WTC11 (cell line): ENCODE measurements around the gene ANGPTL5. TPM values are rescaled to one million over a fixed set of nuclear protein-coding genes. Genes with fewer than 3 reads are reported as not detected.

ENCODE experiments used
- ATAC-seq: fragments of 200-7000 bp; cut with Tn5 transposase; 2 replicates; pipeline ENCODE4 v1.10.0; 2021; ENCODE audit warnings: mild to moderate bottlenecking, moderate library complexity
- CTCF ChIA-PET: fragments of 300-600 bp; sonication (Branson Sonifier 250); formaldehyde crosslinking; loops from one replicate; lab custom pipeline; 2021; ENCODE audit warnings: antibody characterized with exemption; lab: Charles Lee
- POLR2A ChIA-PET: fragments of 350-600 bp; sonication (Branson Sonifier 250); formaldehyde crosslinking; loops from one replicate; lab custom pipeline; 2021; ENCODE audit warnings: antibody characterized with exemption; lab: Charles Lee
- DNase-seq: peaks from one replicate; pipeline ENCODE4 v3.0.0; 2021; ENCODE audit warnings: low spot score
- H3K27ac Mint-ChIP-seq: 2 replicates; pipeline ENCODE4 v1.8.0; 2021; ENCODE audit warnings: mixed read lengths
- H3K27me3 Mint-ChIP-seq: 2 replicates; pipeline ENCODE4 v1.8.0; 2021; ENCODE audit warnings: low read depth, mild to moderate bottlenecking, moderate library complexity, mixed read lengths
- H3K36me3 Mint-ChIP-seq: 2 replicates; pipeline ENCODE4 v1.8.0; 2021; ENCODE audit warnings: mixed read lengths
- H3K4me1 Mint-ChIP-seq: 2 replicates; pipeline ENCODE4 v1.8.0; 2022; ENCODE audit warnings: mixed read lengths
- H3K4me3 Mint-ChIP-seq: 2 replicates; pipeline ENCODE4 v1.8.0; 2021; ENCODE audit warnings: mild to moderate bottlenecking, moderate library complexity, mixed read lengths
- H3K9me3 Mint-ChIP-seq: 2 replicates; pipeline ENCODE4 v1.8.0; 2021; ENCODE audit warnings: mixed read lengths
- ATF1 ChIP-seq: sonication (generic); formaldehyde crosslinking; IDR thresholded peaks from 2 replicates; pipeline ENCODE4 v1.8.1; 2023; ENCODE audit warnings: mild to moderate bottlenecking, moderate library complexity, missing genetic modification reagents
- CREM ChIP-seq: sonication (generic); formaldehyde crosslinking; IDR thresholded peaks from 2 replicates; pipeline ENCODE4 v1.8.1; 2022; ENCODE audit warnings: mild to moderate bottlenecking, missing genetic modification reagents, moderate library complexity
- ERG ChIP-seq: fragments of 250-450 bp; sonication (Bioruptor Pico); IDR thresholded peaks from 2 replicates; pipeline ENCODE4 v1.8.0; 2021; ENCODE audit warnings: mild to moderate bottlenecking
- GABPB1 ChIP-seq: sonication (generic); formaldehyde crosslinking; IDR thresholded peaks from 2 replicates; pipeline ENCODE4 v1.8.1; 2023; ENCODE audit warnings: mild to moderate bottlenecking, missing genetic modification reagents
- MYBL2 ChIP-seq: sonication (generic); formaldehyde crosslinking; IDR thresholded peaks from 2 replicates; pipeline ENCODE4 v1.8.1; 2023; ENCODE audit warnings: mild to moderate bottlenecking, moderate library complexity, missing genetic modification reagents
- NFATC4 ChIP-seq: fragments of 250-450 bp; sonication (Bioruptor Pico); IDR thresholded peaks from 2 replicates; pipeline ENCODE4 v1.9.0; 2021; ENCODE audit warnings: mild to moderate bottlenecking
- NR2C2 ChIP-seq: sonication (generic); formaldehyde crosslinking; IDR thresholded peaks from 2 replicates; pipeline ENCODE4 v1.8.0; 2022; ENCODE audit warnings: mild to moderate bottlenecking, missing genetic modification reagents
- RELA ChIP-seq: sonication (generic); formaldehyde crosslinking; IDR thresholded peaks from 2 replicates; pipeline ENCODE4 v1.8.1; 2022; ENCODE audit warnings: missing genetic modification reagents, mild to moderate bottlenecking, borderline replicate concordance
- SMAD3 ChIP-seq: sonication (generic); formaldehyde crosslinking; IDR thresholded peaks from 2 replicates; pipeline ENCODE4 v1.8.0; 2022; ENCODE audit warnings: missing genetic modification reagents, mild to moderate bottlenecking, borderline replicate concordance
- SP1 ChIP-seq: sonication (generic); formaldehyde crosslinking; conservative IDR thresholded peaks from 2 replicates; pipeline ENCODE4 v1.8.1; 2022; ENCODE audit warnings: missing genetic modification reagents
- TCF7 ChIP-seq: sonication (generic); formaldehyde crosslinking; IDR thresholded peaks from 2 replicates; pipeline ENCODE4 v1.8.0; 2022; ENCODE audit warnings: mild to moderate bottlenecking, low read depth, missing genetic modification reagents, moderate library complexity
- ZBTB43 ChIP-seq: sonication (generic); formaldehyde crosslinking; IDR thresholded peaks from 2 replicates; pipeline ENCODE4 v1.8.1; 2023; ENCODE audit warnings: mild to moderate bottlenecking, missing genetic modification reagents
- ZMAT4 ChIP-seq: fragments of 250-450 bp; sonication (Bioruptor Pico); IDR thresholded peaks from 2 replicates; pipeline ENCODE4 v1.9.0; 2021; ENCODE audit warnings: mild to moderate bottlenecking
- ZNF138 ChIP-seq: sonication (generic); formaldehyde crosslinking; conservative IDR thresholded peaks from 2 replicates; pipeline ENCODE4 v1.8.1; 2022; ENCODE audit warnings: mild to moderate bottlenecking, moderate library complexity, missing genetic modification reagents
- ZNF263 ChIP-seq: sonication (generic); formaldehyde crosslinking; IDR thresholded peaks from 2 replicates; pipeline ENCODE4 v1.8.1; 2022; ENCODE audit warnings: low read depth, mild to moderate bottlenecking, moderate library complexity, missing genetic modification reagents
- total RNA-seq: library from RNA; stranded (reverse); gene quantifications from 3 replicates; pipeline ENCODE4 v1.2.3, GENCODE V29; 2021
- TF ChIP-seq, protein P1 (sequence below): sonication (generic); formaldehyde crosslinking; conservative IDR thresholded peaks from 2 replicates; pipeline ENCODE4 v1.8.1; 2023; ENCODE audit warnings: mild to moderate bottlenecking, low read depth, missing genetic modification reagents, moderate library complexity

Gene ANGPTL5
- total RNA-seq, 1 experiment from 2014 or later, result not detected

DNA sequence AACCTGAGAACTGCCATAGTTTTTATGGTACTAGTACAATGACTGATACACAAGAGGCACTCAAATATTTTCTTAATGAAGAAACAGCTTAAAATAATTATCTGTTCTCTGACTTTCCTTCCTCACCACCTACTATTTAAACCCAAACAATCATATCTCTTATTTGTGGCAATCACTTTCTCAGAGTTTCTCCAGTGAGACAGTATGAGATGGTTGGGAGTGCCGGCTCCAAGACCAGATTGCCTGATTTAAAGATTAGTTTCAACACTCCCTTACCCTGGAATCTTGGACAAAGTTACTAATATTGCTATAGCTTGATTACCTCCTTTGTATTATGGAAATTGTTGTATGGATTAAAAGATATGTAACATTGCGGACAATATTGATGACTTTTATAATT, 7.2 kb downstream of the ANGPTL5 start:
- Mint-ChIP-seq H3K27me3 (no peaks in the 10 kb centered on the region), H3K9me3 (no peaks in the 10 kb centered on the region), H3K36me3 (no peaks in the 10 kb centered on the region), H3K27ac (no peak overlapping the region), H3K4me3 (no peak overlapping the region), H3K4me1 (peaks cover 14% of the 10 kb centered on the region)
- no peak for DNase-seq
- ChIA-PET CTCF (no interaction called here), POLR2A (no interaction called here)
- no peak for ATAC-seq
- TF ChIP-seq NFATC4, result no peak

DNA sequence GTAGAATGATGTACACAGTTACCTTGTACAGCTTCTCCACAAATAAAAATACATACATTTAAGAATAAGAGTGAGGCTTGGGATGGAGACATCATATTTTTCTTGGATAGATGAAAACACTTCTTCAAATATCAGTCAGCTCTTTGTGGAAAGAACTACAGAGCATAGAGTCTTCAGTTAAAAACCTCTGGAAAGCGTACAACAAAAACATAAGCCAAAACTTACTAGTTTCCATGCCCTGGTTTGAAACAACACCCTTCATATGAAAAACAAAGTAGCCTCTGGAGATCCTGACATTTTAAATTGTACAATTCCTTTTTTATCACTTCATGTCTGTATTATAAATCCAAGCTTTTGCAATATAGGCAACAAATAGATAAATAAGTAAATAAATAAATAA, 8.5 kb downstream of the ANGPTL5 start:
- no peaks in the 10 kb centered on the region for H3K9me3 Mint-ChIP-seq
- no peak overlapping the region for H3K4me3 Mint-ChIP-seq
- DNase-seq (no peak), ATAC-seq (no peak)
- no peaks in the 10 kb centered on the region for H3K36me3 Mint-ChIP-seq
- H3K4me1 Mint-ChIP-seq, result peaks cover 3% of the 10 kb centered on the region
- POLR2A ChIA-PET, result no interaction called here
- no peak overlapping the region for H3K27ac Mint-ChIP-seq
- TF ChIP-seq GABPB1 (CRISPR knock-in tag), result no peak
- CTCF ChIA-PET, result no interaction called here
- H3K27me3 Mint-ChIP-seq, result no peaks in the 10 kb centered on the region

DNA sequence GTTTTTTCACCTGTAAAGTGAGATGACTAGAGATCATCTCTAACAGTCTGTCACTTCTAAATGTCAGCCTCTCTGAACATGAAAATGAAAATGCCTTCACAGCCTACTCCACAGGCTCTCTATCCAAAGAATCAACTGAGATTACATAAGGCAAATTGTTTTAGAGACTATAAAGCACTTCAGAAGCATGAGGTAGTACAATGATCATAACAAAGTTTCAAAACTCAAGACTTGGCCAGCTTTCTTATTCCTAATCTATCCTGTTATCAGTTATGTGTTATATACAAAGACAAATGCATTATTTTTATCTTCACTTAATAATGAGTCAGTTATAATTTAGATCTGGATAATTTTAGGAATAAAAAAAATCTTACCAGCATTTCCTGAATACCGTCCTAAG, 21.8 kb downstream of the ANGPTL5 start:
- DNase-seq (no peak), ATAC-seq (no peak)
- POLR2A ChIA-PET, result no interaction called here
- Mint-ChIP-seq H3K4me3 (no peak overlapping the region), H3K27ac (no peak overlapping the region), H3K9me3 (no peaks in the 10 kb centered on the region), H3K36me3 (no peaks in the 10 kb centered on the region), H3K4me1 (no peaks in the 10 kb centered on the region), H3K27me3 (no peaks in the 10 kb centered on the region; the same call in 1 of the 2 replicates)
- CTCF ChIA-PET, result no interaction called here
- TF ChIP-seq ZNF263 (CRISPR knock-in tag) (no peak), SP1 (no peak), ERG (no peak), NR2C2 (CRISPR knock-in tag) (no peak), ATF1 (CRISPR knock-in tag) (no peak), CREM (CRISPR knock-in tag) (no peak), ZNF138 (CRISPR knock-in tag) (no peak), ZBTB43 (CRISPR knock-in tag) (no peak), RELA (CRISPR knock-in tag) (no peak), TCF7 (CRISPR knock-in tag) (no peak), SMAD3 (CRISPR knock-in tag) (no peak), ZMAT4 (CRISPR knock-in tag) (no peak)

DNA sequence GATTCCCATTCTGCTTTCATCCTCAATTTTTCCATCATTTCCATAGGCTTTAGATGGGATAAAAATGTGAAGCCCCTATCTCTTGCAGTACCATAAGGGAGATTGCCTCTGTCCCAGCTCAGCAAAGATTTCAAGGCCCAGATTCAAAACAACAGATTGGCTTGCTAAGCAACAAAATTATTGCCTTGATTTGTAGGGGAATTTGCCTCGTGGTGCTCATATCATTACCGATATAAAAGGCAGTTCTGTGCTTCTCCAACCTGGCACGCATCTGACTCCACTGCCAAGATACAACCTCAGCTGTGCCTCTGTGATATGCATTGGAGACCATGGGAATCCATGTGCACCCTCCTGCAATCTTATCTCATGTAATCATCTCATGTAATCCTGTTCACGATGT, 26.6 kb downstream of the ANGPTL5 start:
- TF ChIP-seq ZNF263 (CRISPR knock-in tag) (no peak), MYBL2 (CRISPR knock-in tag) (no peak)
- TF ChIP-seq, protein P1, sequence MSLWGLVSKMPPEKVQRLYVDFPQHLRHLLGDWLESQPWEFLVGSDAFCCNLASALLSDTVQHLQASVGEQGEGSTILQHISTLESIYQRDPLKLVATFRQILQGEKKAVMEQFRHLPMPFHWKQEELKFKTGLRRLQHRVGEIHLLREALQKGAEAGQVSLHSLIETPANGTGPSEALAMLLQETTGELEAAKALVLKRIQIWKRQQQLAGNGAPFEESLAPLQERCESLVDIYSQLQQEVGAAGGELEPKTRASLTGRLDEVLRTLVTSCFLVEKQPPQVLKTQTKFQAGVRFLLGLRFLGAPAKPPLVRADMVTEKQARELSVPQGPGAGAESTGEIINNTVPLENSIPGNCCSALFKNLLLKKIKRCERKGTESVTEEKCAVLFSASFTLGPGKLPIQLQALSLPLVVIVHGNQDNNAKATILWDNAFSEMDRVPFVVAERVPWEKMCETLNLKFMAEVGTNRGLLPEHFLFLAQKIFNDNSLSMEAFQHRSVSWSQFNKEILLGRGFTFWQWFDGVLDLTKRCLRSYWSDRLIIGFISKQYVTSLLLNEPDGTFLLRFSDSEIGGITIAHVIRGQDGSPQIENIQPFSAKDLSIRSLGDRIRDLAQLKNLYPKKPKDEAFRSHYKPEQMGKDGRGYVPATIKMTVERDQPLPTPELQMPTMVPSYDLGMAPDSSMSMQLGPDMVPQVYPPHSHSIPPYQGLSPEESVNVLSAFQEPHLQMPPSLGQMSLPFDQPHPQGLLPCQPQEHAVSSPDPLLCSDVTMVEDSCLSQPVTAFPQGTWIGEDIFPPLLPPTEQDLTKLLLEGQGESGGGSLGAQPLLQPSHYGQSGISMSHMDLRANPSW (CRISPR knock-in tag), result no peak
- no peaks in the 10 kb centered on the region for H3K36me3 Mint-ChIP-seq
- ChIA-PET CTCF (interaction anchor here (0.7 kb wide), 1 partner anchor 10 kb away, joined by 3 read pairs; no protein-coding TSS in a partner anchor), POLR2A (no interaction called here)
- H3K4me3 Mint-ChIP-seq, result no peak overlapping the region
- no peak overlapping the region for H3K27ac Mint-ChIP-seq
- DNase-seq, result no peak
- no peaks in the 10 kb centered on the region for H3K4me1 Mint-ChIP-seq
- H3K27me3 Mint-ChIP-seq, result no peaks in the 10 kb centered on the region
- peaks cover 5% of the 10 kb centered on the region; the same call in 1 of the 2 replicates for H3K9me3 Mint-ChIP-seq
- ATAC-seq, result no peak
